GM18511 (cell line): Measurements from ENCODE around the gene KSR2.

ENCODE experiments used
- ATAC-seq: cut with Tn5 transposase; IDR thresholded peaks from one replicate; pipeline ENCODE4 v1.9.1; 2021; ENCODE audit warnings: mild to moderate bottlenecking, moderate library complexity; ENCODE audit not compliant: unreplicated experiment

Gene KSR2

GRCh38 chr12:117702741-117703140 lies 266.0 kb downstream of the KSR2 start:
- no peak for ATAC-seq

- ATAC-seq, result no peak
Observed at GRCh38 chr12:117699575-117699974, 269.2 kb downstream of the KSR2 start.

- ATAC-seq, result no peak
Observed at GRCh38 chr12:117699118-117699517, 269.7 kb downstream of the KSR2 start.

- no peak for ATAC-seq
Observed at GRCh38 chr12:117695956-117696355, 272.8 kb downstream of the KSR2 start.

GRCh38 chr12:117692512-117692911 lies 276.3 kb downstream of the KSR2 start:
- no peak for ATAC-seq

- ATAC-seq, result no peak
Observed at GRCh38 chr12:117689857-117690256, 278.9 kb downstream of the KSR2 start.

- no peak for ATAC-seq
Observed at GRCh38 chr12:117688446-117688845, 280.3 kb downstream of the KSR2 start.

- ATAC-seq, result no peak
Observed at GRCh38 chr12:117686911-117687377, 281.8 kb downstream of the KSR2 start.

- ATAC-seq, result no peak
Observed at GRCh38 chr12:117686210-117686609, 282.6 kb downstream of the KSR2 start.

- ATAC-seq, result no peak
Observed at GRCh38 chr12:117685110-117685926, 283.5 kb downstream of the KSR2 start.

- no peak for ATAC-seq
Observed at GRCh38 chr12:117684471-117684870, 284.3 kb downstream of the KSR2 start.

GRCh38 chr12:117680312-117680711 lies 288.5 kb downstream of the KSR2 start:
- ATAC-seq, result no peak

GRCh38 chr12:117679776-117680175 lies 289.0 kb downstream of the KSR2 start:
- ATAC-seq, result no peak

- no peak for ATAC-seq
Observed at GRCh38 chr12:117674763-117675162, 294.0 kb downstream of the KSR2 start.

- no peak for ATAC-seq
Observed at GRCh38 chr12:117674313-117674712, 294.5 kb downstream of the KSR2 start.

- ATAC-seq, result no peak
Observed at GRCh38 chr12:117671734-117672133, 297.1 kb downstream of the KSR2 start.

- no peak for ATAC-seq
Observed at GRCh38 chr12:117664169-117664568, 304.6 kb downstream of the KSR2 start.

GRCh38 chr12:117662620-117663395 lies 306.0 kb downstream of the KSR2 start:
- no peak for ATAC-seq

- ATAC-seq, result no peak
Observed at GRCh38 chr12:117662220-117662619, 306.6 kb downstream of the KSR2 start.

- ATAC-seq, result no peak
Observed at GRCh38 chr12:117661471-117661870, 307.3 kb downstream of the KSR2 start.

- no peak for ATAC-seq
Observed at GRCh38 chr12:117660896-117661295, 307.9 kb downstream of the KSR2 start.

GRCh38 chr12:117658226-117658625 lies 310.6 kb downstream of the KSR2 start:
- no peak for ATAC-seq
